HG03139 (cell line): Measurements from ENCODE around the gene ISOC1.
A peak's percentile ranks its signal among the peaks of the same experiment; 100 is the strongest.

Experiments
- ATAC-seq: cut with Tn5 transposase; IDR thresholded peaks from one replicate; pipeline ENCODE4 v1.9.1; 2021; ENCODE audit not compliant: unreplicated experiment

Gene ISOC1

GRCh38 chr5:129124608-129125007, 30.1 kb downstream of the ISOC1 start:
- no peak for ATAC-seq

- peak; percentile 68 for ATAC-seq
Measured at GRCh38 chr5:129125819-129126218, 31.3 kb downstream of the ISOC1 start.

GRCh38 chr5:129133553-129133952, 39.0 kb downstream of the ISOC1 start:
- ATAC-seq: no peak

DNA sequence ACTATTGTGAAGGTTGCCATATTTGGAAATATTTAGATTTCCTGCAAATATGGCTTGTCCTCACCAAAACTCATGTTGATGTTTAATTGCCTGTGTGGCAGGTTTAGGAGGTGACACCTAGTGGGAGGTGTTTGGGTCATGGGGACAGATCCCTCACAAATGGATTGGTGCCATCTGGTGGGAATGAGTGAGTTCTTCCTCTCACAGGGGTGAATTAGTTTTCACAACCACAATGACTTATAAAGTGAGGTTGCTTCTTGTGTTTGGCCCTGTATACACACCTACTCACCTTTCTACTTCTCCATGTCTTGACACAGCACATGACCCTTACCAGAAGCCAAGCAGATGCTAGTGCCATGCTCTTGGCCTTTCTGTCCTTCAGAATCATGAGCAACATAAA, 41.1 kb downstream of the ISOC1 start:
- ATAC-seq: peak; percentile 86

GRCh38 chr5:129137637-129138036, 43.1 kb downstream of the ISOC1 start:
- no peak for ATAC-seq

GRCh38 chr5:129141078-129141477, 46.5 kb downstream of the ISOC1 start:
- no peak for ATAC-seq

GRCh38 chr5:129141696-129142095, 47.1 kb downstream of the ISOC1 start:
- no peak for ATAC-seq

DNA sequence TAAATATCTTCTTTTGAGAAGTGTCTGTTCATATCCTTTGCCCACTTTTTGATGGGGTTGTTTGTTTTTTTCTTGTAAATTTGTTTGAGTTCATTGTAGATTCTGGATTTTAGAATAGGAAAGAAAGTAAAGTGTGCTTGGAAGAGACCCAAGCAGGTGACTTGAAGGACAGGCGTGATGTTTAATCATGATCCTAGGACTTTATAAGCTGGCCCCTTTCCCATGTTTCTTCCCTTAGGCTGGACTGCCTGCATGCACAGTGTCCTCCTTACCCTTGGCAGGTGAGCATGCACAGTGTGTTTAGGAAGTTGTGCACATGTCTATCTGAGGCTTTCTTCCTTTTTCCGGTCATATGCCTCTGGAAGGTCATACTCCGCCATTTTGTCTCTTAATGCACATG, 61.3 kb downstream of the ISOC1 start:
- no peak for ATAC-seq

DNA sequence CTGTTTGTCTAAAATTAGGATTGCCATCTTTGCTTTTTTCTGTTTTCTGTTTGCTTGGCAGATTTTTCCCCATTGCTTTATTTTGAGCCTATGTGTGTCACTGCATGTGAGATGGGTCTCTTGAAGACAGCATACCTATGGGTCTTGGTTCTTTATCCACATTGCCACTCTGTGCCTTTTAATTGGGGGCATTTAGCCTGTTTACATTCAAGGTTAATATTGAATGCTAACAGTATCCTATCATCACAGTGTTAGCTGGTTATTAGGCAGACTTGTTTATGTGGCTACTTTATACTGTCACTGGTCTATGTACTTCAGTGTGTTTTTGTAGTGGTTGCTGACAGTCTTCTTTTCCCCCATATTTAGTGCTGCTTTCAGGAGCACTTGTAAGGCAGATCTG, 67.3 kb downstream of the ISOC1 start:
- no peak for ATAC-seq
